Measurements from ENCODE around the gene PPP1R37.

Gene PPP1R37, protein sequence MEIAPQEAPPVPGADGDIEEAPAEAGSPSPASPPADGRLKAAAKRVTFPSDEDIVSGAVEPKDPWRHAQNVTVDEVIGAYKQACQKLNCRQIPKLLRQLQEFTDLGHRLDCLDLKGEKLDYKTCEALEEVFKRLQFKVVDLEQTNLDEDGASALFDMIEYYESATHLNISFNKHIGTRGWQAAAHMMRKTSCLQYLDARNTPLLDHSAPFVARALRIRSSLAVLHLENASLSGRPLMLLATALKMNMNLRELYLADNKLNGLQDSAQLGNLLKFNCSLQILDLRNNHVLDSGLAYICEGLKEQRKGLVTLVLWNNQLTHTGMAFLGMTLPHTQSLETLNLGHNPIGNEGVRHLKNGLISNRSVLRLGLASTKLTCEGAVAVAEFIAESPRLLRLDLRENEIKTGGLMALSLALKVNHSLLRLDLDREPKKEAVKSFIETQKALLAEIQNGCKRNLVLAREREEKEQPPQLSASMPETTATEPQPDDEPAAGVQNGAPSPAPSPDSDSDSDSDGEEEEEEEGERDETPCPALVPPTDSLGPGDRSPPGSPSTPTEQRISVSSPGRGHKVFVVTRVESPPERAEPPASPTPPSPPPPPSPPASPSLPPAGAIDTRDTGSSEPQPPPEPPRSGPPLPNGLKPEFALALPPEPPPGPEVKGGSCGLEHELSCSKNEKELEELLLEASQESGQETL

DNA sequence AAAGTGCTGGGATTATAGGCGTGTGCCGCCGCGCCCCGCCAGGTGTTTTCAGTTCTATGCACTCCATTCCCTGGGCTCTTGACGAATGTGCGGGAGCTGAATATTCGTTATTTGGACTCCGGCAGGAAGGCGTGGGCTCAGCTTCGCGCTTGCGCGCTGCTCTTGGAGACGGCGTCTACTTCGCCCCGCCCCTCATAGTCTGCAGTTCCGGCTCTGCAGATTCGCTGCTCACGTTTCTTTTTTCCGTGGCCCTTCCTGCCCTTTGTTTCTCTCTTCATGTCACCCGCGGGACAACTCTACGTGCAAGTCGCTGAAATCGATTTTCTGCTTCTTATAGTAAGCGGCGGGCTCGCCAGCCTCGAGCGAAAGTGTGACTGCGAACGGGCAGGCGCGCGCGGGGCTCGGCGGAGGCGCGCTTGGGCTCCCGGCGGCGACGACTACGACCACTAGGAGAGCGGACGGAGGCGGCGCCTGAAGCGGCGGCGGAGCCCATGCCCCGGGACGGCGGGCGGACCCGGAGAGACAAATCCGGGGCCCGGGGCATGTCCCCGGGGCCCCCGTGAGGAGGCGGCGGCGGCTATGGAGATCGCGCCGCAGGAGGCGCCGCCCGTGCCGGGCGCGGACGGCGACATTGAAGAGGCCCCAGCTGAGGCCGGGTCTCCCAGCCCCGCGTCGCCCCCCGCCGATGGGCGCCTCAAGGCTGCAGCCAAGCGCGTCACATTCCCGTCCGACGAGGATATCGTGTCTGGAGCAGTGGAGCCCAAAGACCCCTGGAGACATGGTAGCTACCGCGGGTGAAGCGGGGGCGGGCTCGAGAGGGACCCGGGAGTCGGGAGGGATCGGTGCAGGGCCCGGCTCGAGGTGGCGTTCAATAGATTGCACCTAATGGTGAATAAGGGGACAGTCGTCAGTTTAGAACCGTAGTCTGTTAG is at the start of gene PPP1R37:
TSS of gene PPP1R37 (plus strand) at position 433 of the 932 bp plus-strand sequence. CDS start at position 580, 147 bp downstream.
- DNase-seq = peak; percentile 93

DNA sequence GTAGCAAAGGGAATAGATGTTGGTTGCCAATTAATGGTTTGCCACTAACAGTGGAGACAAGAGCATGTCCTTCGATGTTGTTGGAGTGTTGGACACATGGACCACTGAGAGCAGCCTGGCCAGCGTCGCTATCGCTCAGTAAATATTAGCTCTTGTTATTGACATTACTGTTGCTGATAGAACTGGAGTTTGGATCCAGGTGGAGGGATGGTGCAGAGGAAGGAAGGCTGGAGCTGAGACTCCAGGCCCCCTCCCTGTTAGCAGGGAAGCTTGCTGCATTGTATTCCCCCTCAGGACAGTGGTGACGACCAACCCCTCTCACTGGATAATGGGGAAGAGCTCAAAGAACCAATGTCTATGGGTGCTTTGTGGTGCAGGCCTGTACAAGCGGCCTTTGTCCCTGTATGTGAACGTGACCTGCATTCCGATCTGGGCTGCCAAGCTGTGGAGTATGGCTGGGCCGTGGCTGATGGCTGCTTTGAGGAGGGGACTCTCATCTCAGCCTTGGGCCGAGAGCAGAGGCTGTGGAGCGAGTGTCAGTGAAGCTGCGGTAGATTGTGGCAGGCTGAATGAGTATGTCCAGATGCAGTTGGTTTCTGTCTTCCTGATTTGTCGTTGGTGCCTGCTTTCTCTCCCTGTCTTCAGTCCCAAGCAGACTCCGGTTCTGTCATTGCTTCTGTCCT is 47.2 kb upstream of the PPP1R37 start:
- no peak for DNase-seq

DNA sequence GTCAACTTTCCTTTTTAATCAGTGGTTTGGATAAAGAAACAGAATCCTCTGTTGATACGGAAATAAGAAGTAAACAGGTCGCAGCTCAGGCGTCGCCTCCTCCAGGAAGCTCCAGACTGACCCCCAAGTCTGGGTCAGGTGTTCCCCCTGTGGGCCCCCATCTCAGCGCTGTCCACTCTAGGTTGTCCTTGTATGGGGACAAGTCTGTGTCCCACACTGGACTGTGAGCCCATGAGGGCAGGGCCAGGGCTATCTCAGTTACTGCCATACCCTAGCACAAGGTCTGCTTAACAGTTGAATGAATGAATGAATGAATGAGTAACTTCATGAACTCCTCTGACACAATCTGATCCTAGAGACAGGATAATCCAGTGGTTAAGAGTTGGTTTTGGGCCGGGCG is 46.6 kb upstream of the PPP1R37 start:
- DNase-seq = no peak

DNA sequence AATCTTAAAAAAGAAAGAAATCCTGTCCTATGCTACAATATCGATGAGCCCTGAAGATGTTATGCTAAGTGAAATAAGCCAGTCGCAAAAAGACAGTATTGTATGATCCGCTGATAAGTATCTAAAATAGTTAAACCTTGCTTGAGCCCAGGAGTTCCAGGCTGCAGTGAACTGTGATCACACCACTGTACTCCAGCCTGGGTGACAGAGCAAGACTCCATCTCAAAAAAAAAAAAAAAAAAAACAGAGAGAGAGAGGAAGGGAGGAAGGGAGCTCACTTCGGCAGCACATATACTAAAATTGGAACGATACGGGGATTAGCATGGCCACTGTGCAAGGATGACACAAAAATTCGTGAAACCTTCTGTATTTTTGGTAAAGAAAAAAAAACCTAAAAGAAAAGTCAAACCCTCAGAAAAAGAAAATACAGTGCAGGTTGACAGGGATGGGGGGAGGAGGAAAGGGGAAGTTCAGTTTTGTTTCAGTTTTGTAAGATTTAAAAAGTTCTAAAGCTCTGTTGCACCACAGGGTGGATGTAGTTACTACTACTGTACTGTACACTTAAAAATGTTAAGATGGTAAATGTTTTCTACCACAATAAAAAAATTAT is 45.7 kb upstream of the PPP1R37 start:
- DNase-seq = no peak

DNA sequence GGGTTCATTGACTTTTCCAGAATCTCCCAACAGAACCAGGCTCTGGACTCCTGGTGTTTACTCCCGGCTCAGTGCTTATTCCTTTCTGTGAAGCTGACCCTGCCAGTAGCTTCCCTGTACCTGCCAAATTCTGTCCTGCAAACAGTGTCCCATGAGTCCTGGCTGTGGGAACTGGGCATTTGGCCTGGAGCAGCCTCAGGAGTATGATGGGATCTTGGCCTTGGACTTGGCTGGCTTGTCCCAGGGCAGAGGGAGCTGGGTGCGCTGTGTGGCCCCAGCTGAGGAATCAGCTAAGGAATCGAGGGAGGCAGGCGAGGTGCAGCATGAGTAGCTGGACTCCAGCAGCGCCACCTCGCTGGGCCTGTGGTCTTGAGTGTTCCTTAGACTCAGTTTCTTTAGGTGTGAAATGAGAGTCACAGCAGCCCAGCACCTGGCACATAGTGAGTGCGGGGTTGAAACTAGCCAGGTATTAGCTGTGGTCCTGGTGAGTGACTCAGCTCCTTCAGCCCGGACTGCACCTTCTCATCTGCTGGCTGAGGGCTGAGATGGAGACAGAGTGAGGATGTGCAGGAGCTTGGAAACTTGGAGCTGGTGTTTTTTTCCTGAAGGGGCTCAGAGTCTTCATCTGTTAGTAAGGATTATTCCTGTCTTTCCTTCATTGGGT is 43.8 kb upstream of the PPP1R37 start:
- DNase-seq = no peak

DNA sequence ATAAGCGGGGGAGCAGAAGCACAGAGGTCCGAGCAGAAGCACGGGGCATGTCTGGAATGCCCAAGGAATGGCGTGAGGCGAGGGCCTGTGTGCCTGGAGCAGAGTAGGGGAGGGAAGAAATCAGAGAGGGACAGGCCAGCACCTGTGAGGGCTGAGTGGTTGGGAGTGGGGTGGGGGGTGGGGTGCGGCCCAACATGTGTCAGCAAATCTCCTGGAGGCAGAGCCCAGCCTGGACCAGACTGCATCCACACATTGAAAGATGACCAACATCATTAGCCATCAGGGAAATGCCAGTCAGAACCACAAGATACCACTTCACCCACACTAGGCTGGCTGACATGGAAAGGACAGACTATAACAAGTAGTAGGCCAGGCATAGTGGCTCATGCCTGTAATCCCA is 42.9 kb upstream of the PPP1R37 start:
- no peak for DNase-seq

DNA sequence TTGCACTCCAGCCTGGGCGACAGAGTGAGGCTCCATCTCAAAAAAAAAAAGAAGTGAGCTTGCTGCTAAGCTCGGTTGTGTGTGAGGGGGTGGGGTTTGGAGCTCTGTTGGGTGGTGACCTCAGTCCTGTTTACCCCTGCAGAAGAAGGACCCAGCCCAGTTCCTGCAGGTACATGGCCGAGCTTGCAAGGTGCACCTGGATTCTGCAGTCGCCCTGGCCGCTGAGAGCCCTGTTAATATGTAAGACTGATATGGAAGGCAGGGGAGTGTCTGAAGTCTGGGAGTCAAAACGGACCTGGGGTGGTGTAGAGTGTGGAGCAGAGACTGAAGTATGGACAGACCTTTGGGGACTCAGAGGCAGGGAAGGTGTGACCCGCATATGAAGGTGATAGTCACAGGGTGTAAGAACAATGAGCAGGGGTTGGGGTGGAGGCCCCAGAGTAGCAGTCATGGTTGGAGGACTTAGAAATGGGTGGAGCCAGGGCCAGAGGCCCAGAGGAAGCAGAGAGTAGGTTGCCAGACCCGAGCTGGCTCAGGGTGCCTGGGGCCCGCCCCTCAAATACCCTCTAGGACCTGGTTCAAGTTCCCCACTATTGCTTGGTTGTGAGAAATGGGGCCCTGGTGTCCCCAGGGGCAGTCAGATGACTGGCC is 40.9 kb upstream of the PPP1R37 start:
- DNase-seq = no peak

DNA sequence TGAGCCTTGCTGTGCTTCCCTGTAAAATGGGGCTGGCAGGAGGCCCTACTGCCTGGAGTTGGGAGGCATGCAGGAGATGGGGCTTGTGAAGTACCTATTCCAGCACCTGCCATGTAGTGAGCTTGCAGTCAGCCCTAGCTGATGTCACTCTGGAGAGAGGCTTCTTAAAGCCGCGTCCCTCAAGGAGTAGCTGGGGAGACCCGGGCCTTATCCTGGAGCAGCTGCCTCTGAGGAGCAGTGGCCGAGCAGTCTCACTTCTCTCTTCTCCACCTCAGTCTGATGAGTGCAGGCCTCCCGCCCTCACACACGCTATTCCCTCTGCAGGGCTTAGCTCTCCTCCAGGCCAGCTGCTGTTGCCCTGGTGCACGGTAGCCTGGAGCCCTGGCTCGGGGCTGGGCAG is 36.1 kb upstream of the PPP1R37 start:
- DNase-seq = no peak

DNA sequence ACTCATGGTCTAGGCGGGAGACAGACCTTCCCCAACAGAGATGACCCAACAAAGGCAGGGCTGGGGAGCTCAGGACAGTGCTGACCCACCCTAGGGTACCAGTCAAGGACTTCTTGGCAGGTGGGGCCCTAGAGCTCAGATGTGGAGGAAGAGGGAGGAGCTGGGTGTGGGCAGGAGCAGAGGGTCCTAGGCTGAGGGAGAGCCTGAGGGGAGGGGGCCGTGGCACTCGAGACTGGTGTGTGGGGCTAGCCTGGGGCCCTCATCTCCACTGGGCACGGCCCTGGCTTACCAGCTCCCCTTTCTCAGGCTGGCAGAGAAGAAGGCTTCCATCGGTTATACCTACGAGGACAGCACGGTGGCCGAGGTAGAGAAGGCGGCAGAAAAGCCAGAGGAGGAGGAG is 35.5 kb upstream of the PPP1R37 start:
- no peak for DNase-seq

DNA sequence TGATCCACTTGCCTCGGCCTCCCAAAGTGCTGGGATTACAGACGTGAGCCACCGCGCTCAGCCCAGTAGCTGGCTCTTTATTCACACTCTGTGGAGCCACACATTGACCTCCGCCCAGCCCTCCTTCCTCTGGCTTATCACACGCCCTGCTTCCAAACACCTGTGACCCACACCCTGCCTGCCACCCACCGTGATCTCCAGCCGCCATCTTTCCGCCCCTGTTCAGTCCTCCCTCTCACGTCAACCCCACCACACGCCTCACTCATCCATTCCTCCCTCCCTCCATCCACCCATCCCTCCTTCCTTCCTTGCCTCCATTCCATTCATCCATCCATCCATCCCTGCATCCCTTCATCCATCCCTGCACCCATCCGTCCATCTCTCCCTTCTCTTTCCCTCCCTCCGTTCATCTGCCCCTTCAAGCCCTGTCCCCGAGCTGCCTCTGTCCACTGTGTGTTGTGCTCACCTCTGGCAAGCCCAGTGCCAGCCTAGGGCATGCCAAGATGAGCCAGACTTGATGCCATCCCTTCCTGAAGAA is 34.3 kb upstream of the PPP1R37 start:
- DNase-seq = no peak

DNA sequence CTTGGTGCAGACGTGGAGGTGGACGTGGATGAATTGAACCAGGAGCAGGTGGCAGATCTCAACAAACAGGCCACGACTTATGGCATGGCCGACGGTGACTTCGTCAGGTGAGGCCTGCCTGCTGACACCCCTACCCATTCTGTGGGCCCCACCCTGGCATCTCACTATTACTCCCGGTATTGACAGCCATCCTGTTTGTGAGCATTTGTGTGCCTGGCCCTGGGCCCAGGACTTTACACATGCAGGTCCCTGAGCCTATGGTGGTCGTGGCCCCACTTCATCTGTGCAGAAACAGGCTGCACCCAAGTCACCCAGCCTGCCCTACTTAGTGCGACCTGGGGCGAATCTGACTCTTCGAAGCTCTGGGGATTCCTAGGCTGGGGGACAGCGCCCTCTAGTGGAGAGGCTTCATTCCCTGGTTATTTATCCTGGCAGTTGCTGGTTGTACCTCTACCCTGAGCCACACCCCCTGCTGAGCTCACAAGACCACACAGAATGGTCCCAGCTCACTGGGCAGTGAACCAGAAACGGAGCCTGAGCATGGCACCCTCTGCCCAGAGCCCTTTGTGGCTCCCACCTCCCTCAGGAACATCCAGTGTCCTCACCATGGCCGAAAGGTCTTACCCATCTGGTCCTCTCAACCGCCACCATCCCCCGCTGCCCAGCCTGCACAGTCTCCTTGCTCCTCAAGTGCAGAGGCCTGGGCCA is 33.6 kb upstream of the PPP1R37 start:
- peak; percentile 27 for DNase-seq

DNA sequence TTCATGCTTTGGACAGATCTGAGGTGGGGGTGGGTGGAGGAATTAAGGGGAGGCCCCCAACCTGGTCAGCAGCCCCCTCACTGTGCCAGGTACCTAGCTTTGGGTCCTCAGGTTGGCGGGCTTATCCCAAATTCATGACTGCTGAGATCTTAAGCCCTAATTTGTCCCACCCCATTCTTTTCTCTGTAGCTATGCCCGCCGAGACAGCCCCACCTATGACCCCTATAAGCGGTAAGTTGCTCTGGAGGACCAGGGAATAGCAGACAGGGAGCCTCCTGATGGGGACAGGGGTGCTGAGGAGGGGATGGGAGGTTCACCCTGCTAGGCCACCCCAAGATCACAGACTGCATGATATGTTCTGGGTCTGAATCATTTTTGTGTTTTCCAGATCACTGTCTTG is 31.0 kb upstream of the PPP1R37 start:
- no peak for DNase-seq

DNA sequence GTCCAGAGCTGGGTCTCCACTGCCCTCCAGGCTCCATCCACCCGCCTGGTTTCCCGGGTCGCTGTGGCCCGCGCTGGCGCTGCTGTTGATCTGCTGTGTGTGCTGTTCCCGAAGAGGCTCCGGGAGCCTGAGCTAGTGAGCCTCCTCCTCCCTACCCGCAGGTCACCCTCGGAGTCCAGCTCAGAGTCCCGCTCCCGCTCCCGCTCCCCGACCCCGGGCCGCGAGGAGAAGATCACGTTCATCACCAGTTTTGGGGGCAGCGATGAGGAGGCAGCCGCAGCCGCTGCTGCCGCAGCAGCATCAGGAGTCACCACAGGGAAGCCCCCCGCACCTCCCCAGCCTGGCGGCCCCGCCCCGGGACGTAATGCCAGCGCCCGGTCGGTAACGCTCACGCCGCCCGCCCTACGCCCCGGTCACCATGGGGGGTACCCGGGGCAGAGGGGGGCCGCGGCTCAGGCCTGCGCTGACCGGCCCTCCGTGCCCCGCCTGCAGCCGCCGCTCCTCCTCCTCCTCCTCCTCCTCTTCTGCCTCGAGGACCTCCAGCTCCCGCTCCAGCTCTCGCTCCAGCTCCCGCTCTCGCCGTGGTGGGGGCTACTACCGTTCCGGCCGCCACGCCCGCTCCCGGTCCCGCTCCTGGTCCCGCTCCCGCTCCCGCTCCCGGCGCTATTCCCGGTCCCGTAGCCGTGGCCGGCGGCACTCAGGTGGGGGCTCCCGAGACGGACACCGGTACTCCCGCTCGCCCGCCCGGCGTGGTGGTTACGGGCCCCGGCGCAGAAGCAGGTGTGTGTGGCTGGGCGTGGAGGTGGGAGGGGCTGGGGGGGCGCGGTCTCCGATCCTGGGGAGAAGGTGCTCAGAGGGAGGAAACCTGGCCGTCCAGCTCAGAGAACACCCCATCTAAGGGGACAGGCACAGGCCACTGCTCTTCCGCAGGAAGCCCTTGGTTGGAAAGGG is 28.9 kb upstream of the PPP1R37 start:
- DNase-seq = no peak

DNA sequence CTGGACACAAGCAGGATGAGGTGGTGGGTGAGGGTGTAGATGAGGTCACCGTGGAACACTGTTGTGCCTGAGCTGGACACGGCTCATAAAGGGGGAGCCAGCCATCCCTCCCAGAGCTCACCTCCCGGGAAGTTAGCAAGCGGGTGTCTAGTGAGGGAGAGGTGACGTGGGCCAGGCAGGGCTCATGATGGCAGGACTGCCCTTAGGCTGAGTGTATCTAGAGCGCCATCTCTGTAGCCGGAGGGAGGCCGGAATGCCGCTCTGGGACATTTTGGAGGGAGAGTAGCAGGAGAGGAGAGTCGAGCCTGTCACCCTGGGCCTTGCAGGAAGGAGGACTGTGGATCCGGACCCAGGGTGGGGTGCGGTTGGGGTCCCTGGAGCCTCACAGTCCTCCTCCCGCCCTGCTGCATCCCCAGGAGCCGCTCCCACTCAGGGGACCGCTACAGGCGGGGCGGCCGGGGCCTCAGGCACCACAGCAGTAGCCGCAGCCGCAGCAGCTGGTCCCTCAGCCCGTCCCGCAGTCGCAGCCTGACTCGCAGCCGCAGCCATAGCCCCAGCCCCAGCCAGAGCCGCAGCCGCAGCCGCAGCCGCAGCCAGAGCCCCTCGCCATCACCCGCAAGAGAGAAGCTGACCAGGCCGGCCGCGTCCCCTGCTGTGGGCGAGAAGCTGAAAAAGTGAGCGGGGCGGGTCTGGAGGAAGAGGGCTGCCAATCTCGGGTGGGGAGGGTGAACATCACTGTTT is 25.9 kb upstream of the PPP1R37 start:
- no peak for DNase-seq

DNA sequence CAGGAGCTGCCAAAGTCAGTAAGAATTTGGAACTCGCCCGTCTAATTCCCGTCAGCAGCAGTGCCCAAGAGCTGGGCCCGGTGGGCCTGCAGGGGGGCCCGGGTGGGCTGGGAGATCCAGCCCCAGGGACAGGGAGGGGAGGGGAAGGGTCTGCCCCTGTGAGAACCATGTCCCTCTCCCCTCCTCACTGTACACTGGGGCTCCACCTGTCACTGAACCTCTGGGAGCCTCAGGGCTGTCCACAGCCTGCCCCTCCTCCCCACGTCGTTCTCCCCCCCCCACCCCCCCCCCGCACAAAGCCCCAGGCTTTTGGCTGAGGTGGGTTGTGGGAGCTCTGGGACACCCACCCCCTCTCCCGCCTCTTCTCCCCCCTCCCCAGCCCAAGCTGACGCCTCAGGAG is 24.9 kb upstream of the PPP1R37 start:
- DNase-seq = no peak

DNA sequence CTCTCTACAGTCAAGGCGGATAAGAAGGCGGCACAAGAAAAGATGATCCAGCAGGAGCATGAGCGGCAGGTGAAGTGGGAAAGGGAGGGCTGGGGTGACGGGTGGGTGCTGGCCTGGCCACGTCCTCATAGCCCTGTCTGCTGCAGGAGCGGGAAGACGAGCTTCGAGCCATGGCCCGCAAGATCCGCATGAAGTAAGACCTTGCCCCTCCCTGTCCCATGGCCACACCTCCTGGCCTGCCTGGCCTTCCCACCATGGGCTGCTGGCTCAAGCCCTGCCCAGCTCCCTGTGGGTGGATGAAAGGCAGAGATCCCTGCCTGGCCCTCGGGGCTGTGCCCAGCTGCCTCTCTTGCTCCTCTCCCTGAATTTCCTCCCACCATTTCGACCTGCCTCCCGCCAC is 23.9 kb upstream of the PPP1R37 start:
- DNase-seq = no peak

DNA sequence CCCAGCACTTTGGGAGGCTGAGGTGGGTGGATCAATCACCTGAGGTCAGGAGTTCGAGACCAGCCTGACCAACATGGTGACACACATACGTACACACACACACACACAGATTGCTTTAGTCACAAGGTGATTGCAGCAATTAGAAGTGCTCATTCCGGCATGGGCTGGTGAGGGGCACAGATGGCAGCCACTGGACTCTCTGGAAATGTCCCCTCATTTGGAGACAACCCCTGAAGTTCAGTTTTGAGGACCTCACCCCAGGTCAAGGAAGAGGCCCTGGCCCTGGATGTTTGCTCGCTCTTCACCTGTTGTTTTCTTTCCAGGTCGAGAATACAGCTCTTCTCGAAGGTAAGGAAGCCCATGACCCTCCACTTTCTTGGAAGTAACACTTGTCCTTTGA is 22.8 kb upstream of the PPP1R37 start:
- DNase-seq = no peak

DNA sequence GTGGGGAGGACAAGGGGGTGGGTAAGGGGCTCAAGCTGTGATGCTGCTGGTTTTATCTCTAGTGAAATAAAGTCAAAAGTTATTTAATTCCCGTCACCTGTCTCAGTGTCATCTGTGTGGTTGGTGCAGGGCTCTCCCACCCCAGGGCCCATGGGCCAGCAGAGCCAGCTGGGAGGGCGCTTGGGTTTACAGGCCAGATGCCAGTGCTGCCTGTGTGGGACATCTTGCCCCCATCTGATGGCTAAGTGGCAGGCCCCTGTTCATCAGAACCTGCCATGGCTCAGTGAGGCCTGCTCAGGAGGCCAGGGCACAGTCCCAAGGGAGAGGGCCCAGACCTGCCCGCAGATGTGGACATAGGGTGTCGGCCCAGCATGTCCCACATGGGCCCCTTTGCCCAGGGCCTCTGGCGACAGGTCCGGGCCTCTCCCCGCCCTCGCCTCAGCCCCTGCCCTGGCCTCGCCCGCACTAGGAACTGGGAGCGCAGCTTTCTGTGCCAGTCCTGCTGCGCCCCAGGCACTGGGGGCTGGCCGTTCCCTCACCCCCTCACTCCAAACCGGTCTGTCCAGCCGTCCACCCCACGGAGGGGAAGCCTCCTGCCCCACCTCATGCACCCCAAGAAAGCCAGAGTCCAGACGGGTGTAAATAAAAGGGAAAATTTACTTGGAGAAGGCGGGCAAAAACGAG is 22.0 kb upstream of the PPP1R37 start:
- no peak for DNase-seq

Measured in DMS 273 treated with DMSO at 0.1 percent for 48 hours (cell line).